Mesendoderm (in vitro differentiated cells): ENCODE results near the gene PAFAH2. TPM values are rescaled to one million over a fixed set of nuclear protein-coding genes. Genes with fewer than 3 reads are reported as not detected.

Source experiments
- small RNA-seq: library from polyadenylated mRNA; stranded (forward); fragments of <200 nt; extraction: miRNeasy Mini kit (QIAGEN cat#:217004); gene quantifications from one replicate; pipeline ENCODE3, GENCODE V24; 2013; ENCODE audit not compliant: insufficient read depth

Gene PAFAH2

Small RNAs within 50 kb of the gene (small RNA-seq; reads per million reads assigned to genes)
- gene RF00283: not detected
- not detected for gene RF00492
- not detected for gene RNU6-110P
